Naive B cell (primary cell): ENCODE results near the gene LETM1. TPM values are rescaled to one million over a fixed set of nuclear protein-coding genes. Genes with fewer than 3 reads are reported as not detected.
A peak's percentile ranks its signal among the peaks of the same experiment; 100 is the strongest.

Source experiments
- ATAC-seq, 2 donors: fragments of 150-1000 bp; cut with Tn5 transposase; 2 replicates each; pipeline ENCODE4 v1.10.0; 2021; ENCODE audit warnings: low read depth in 2 of 2, mild to moderate bottlenecking in 2 of 2, moderate library complexity in 2 of 2
- DNase-seq: peaks from one replicate; pipeline ENCODE4 v3.0.0; 2022
- H3K27ac Mint-ChIP-seq, 6 donors: one replicate each; pipeline ENCODE4 v1.8.0; 2020 to 2022; ENCODE audit warnings: mild to moderate bottlenecking in 6 of 6, mixed read lengths in 6 of 6, moderate library complexity in 5 of 6, inconsistent platforms in 2 of 6
- H3K27me3 Mint-ChIP-seq, 3 donors: one replicate each; pipeline ENCODE4 v1.8.0; 2021 to 2022; ENCODE audit warnings: mixed read lengths in 3 of 3, mild to moderate bottlenecking in 1 of 3
- H3K36me3 Mint-ChIP-seq, 2 donors: one replicate each; pipeline ENCODE4 v1.8.0; 2020 to 2022; ENCODE audit warnings: mixed read lengths in 2 of 2, inconsistent platforms in 1 of 2, mild to moderate bottlenecking in 1 of 2
- H3K4me1 Mint-ChIP-seq, 3 donors: one replicate each; pipeline ENCODE4 v1.8.0; 2020 to 2022; ENCODE audit warnings: mixed read lengths in 3 of 3, inconsistent platforms in 1 of 3, mild to moderate bottlenecking in 1 of 3, moderate library complexity in 1 of 3
- H3K4me3 Mint-ChIP-seq, 8 donors: one replicate each; pipeline ENCODE4 v1.8.0; 2020 to 2022; ENCODE audit warnings: mild to moderate bottlenecking in 8 of 8, mixed read lengths in 8 of 8, moderate library complexity in 8 of 8, inconsistent platforms in 2 of 8
- H3K9me3 Mint-ChIP-seq, 7 donors: one replicate each; pipeline ENCODE4 v1.8.0; 2020 to 2022; ENCODE audit warnings: mixed read lengths in 7 of 7, mild to moderate bottlenecking in 5 of 7, inconsistent platforms in 2 of 7, moderate library complexity in 1 of 7
- polyA plus RNA-seq, 6 donors: library from polyadenylated mRNA; unstranded; fragments of 300-500 nt; fragmentation: Illumina TruSeq; gene quantifications; one replicate each; pipeline ENCODE4 v1.2.3, GENCODE V29; 2021; ENCODE audit warnings: low read depth in 6 of 6

The LETM1 gene
- polyA plus RNA-seq, 6 donors from 2014 or later, result 2.9 to 15.1 (median 10.8) TPM

- Mint-ChIP-seq H3K27ac (no peak overlapping the region), H3K36me3 (no peaks in the 10 kb centered on the region), H3K4me1 (peaks cover 6 to 10% (median 8%) of the 10 kb centered on the region in 3 donors), H3K9me3 (no peaks in the 10 kb centered on the region), H3K4me3 (no peak overlapping the region), H3K27me3 (peaks cover 0 to 37% (median 9%) of the 10 kb centered on the region in 3 donors)
- DNase-seq, result no peak
- ATAC-seq, result no peak
Observed at GRCh38 chr4:1772853-1773538, 83.0 kb downstream of the LETM1 start.

GRCh38 chr4:1771555-1772305 lies 84.2 kb downstream of the LETM1 start:
- no peaks in the 10 kb centered on the region for H3K36me3 Mint-ChIP-seq
- peak in 1 of 2 donors; percentile 26 for ATAC-seq
- no peak overlapping the region for H3K4me3 Mint-ChIP-seq
- no peak for DNase-seq
- peaks cover 8 to 12% (median 11%) of the 10 kb centered on the region in 3 donors for H3K4me1 Mint-ChIP-seq
- no peak overlapping the region for H3K27ac Mint-ChIP-seq
- H3K27me3 Mint-ChIP-seq, result peaks cover 0 to 32% (median 9%) of the 10 kb centered on the region in 3 donors
- H3K9me3 Mint-ChIP-seq, result no peaks in the 10 kb centered on the region

GRCh38 chr4:1770791-1771231 lies 85.1 kb downstream of the LETM1 start:
- H3K27me3 Mint-ChIP-seq, result peaks cover 0 to 33% (median 9%) of the 10 kb centered on the region in 3 donors
- H3K27ac Mint-ChIP-seq, result no peak overlapping the region
- peaks cover 8 to 14% (median 8%) of the 10 kb centered on the region in 3 donors for H3K4me1 Mint-ChIP-seq
- H3K4me3 Mint-ChIP-seq, result no peak overlapping the region
- ATAC-seq (no peak), DNase-seq (no peak)
- no peaks in the 10 kb centered on the region for H3K9me3 Mint-ChIP-seq
- H3K36me3 Mint-ChIP-seq, result no peaks in the 10 kb centered on the region

- Mint-ChIP-seq H3K9me3 (no peaks in the 10 kb centered on the region), H3K27ac (no peak overlapping the region), H3K4me1 (peaks cover 8 to 17% (median 10%) of the 10 kb centered on the region in 3 donors), H3K27me3 (peaks cover 0 to 38% (median 14%) of the 10 kb centered on the region in 3 donors), H3K36me3 (no peaks in the 10 kb centered on the region), H3K4me3 (no peak overlapping the region)
- DNase-seq (no peak), ATAC-seq (no peak)
Observed at GRCh38 chr4:1770245-1770644, 85.7 kb downstream of the LETM1 start.

GRCh38 chr4:1769692-1770091 lies 86.3 kb downstream of the LETM1 start:
- H3K36me3 Mint-ChIP-seq, result no peaks in the 10 kb centered on the region
- no peak overlapping the region for H3K27ac Mint-ChIP-seq
- H3K27me3 Mint-ChIP-seq, result peaks cover 0 to 44% (median 19%) of the 10 kb centered on the region in 3 donors
- peak overlapping the region in 2 of 8 donors; percentile 41 to 59 for H3K4me3 Mint-ChIP-seq
- H3K9me3 Mint-ChIP-seq, result no peaks in the 10 kb centered on the region
- DNase-seq, result no peak
- ATAC-seq, result no peak
- peaks cover 8 to 17% (median 10%) of the 10 kb centered on the region in 3 donors for H3K4me1 Mint-ChIP-seq

- Mint-ChIP-seq H3K36me3 (no peaks in the 10 kb centered on the region), H3K27ac (peak overlapping the region in 1 of 6 donors; percentile 51), H3K4me1 (peaks cover 12 to 24% (median 15%) of the 10 kb centered on the region in 3 donors), H3K4me3 (peak overlapping the region; percentile 67 to 89 (median 82)), H3K27me3 (peaks cover 0 to 44% (median 27%) of the 10 kb centered on the region in 3 donors), H3K9me3 (no peaks in the 10 kb centered on the region)
- DNase-seq, result no peak
- no peak for ATAC-seq
Observed at GRCh38 chr4:1768367-1769034, 87.5 kb downstream of the LETM1 start.

- DNase-seq (no peak), ATAC-seq (peak; percentile 43 to 50)
- H3K9me3 Mint-ChIP-seq, result no peaks in the 10 kb centered on the region
- no peaks in the 10 kb centered on the region for H3K36me3 Mint-ChIP-seq
- peak overlapping the region; percentile 53 to 89 (median 80) for H3K4me3 Mint-ChIP-seq
- peak overlapping the region in 2 of 6 donors; percentile 51 to 78 for H3K27ac Mint-ChIP-seq
- peaks cover 12 to 24% (median 15%) of the 10 kb centered on the region in 3 donors for H3K4me1 Mint-ChIP-seq
- H3K27me3 Mint-ChIP-seq, result peaks cover 0 to 44% (median 27%) of the 10 kb centered on the region in 3 donors
Observed at GRCh38 chr4:1767770-1768366, 88.1 kb downstream of the LETM1 start.

GRCh38 chr4:1767061-1767769 lies 88.7 kb downstream of the LETM1 start:
- Mint-ChIP-seq H3K27ac (no peak overlapping the region), H3K4me3 (peak overlapping the region in 1 of 8 donors; percentile 84), H3K9me3 (no peaks in the 10 kb centered on the region), H3K36me3 (no peaks in the 10 kb centered on the region), H3K4me1 (peaks cover 12 to 24% (median 15%) of the 10 kb centered on the region in 3 donors), H3K27me3 (peaks cover 0 to 49% (median 27%) of the 10 kb centered on the region in 3 donors)
- DNase-seq (peak; percentile 29), ATAC-seq (peak; percentile 66 to 67)

- peaks cover 0 to 47% (median 27%) of the 10 kb centered on the region in 3 donors for H3K27me3 Mint-ChIP-seq
Observed at GRCh38 chr4:1766106-1767060, 89.6 kb downstream of the LETM1 start.

GRCh38 chr4:1765409-1766072 lies 90.4 kb downstream of the LETM1 start:
- peak overlapping the region in 4 of 8 donors; percentile 35 to 65 (median 40) for H3K4me3 Mint-ChIP-seq
- H3K27ac Mint-ChIP-seq, result peak overlapping the region in 1 of 6 donors; percentile 66
- no peaks in the 10 kb centered on the region for H3K36me3 Mint-ChIP-seq
- DNase-seq, result no peak
- peaks cover 12 to 24% (median 15%) of the 10 kb centered on the region in 3 donors for H3K4me1 Mint-ChIP-seq
- ATAC-seq, result no peak
- H3K9me3 Mint-ChIP-seq, result no peaks in the 10 kb centered on the region
- H3K27me3 Mint-ChIP-seq, result peaks cover 0 to 47% (median 27%) of the 10 kb centered on the region in 3 donors

More at GRCh38 chr4:1766106-1767060, 89.6 kb downstream of the LETM1 start:
- no peak for DNase-seq
- no peaks in the 10 kb centered on the region for H3K36me3 Mint-ChIP-seq
- H3K9me3 Mint-ChIP-seq, result no peaks in the 10 kb centered on the region
- H3K4me1 Mint-ChIP-seq, result peaks cover 12 to 24% (median 15%) of the 10 kb centered on the region in 3 donors
- ATAC-seq, result no peak
- peak overlapping the region in 6 of 8 donors; percentile 10 to 84 (median 36) for H3K4me3 Mint-ChIP-seq
- peak overlapping the region in 1 of 6 donors; percentile 66 for H3K27ac Mint-ChIP-seq

- Mint-ChIP-seq H3K4me3 (peak overlapping the region in 1 of 8 donors; percentile 12), H3K9me3 (no peaks in the 10 kb centered on the region)
- ATAC-seq, result no peak
Observed at GRCh38 chr4:1764670-1765069, 91.3 kb downstream of the LETM1 start.

More at GRCh38 chr4:1764670-1765069, 91.3 kb downstream of the LETM1 start:
- H3K36me3 Mint-ChIP-seq, result no peaks in the 10 kb centered on the region
- no peak for DNase-seq
- H3K27me3 Mint-ChIP-seq, result peaks cover 0 to 45% (median 27%) of the 10 kb centered on the region in 3 donors
- H3K4me1 Mint-ChIP-seq, result peaks cover 15 to 28% (median 16%) of the 10 kb centered on the region in 3 donors
- H3K27ac Mint-ChIP-seq, result peak overlapping the region in 1 of 6 donors; percentile 30
